Measurements from ENCODE around the gene KCNJ4. TPM values are rescaled to one million over a fixed set of nuclear protein-coding genes. Genes with fewer than 3 reads are reported as not detected.
"Not testable (repeated sequence)": the region's sequence is repeated elsewhere in the genome, so short reads cannot be mapped to it uniquely, and the experiment has no call there.

The KCNJ4 gene
- total RNA-seq, 1 experiment from 2014 or later = 0.22 TPM

- H3K9me3 ChIP-seq (ENCODE audit: insufficient read depth, low read depth); H3K9me2 ChIP-seq (ENCODE audit: insufficient read depth); intact Hi-C loops (cut with micrococcal nuclease; ENCODE audit: unreplicated experiment); H4K20me1 ChIP-seq (ENCODE audit: insufficient read depth); CTCF ChIA-PET; H3K4me3 ChIP-seq; H2AFZ ChIP-seq; H3K36me3 ChIP-seq (ENCODE audit: low read depth); POLR2A ChIA-PET (ENCODE audit: unreplicated experiment); H3K27me3 ChIP-seq (ENCODE audit: insufficient read depth, low read depth); DNase-seq; BruUV-seq (replicated peaks): not testable (repeated sequence)
- peaks cover 32% of the 10 kb centered on the region; the same call in 1 of the 2 replicates for H3F3A ChIP-seq (ENCODE audit: insufficient read depth, low read depth)
- peak overlapping the region; percentile 44; the same call in 1 of the 2 replicates for H3K27ac ChIP-seq
- peaks cover 61% of the 10 kb centered on the region for H3K79me2 ChIP-seq (ENCODE audit: low read depth)
- peaks cover 33% of the 10 kb centered on the region for H3K4me1 ChIP-seq (replicated peaks; ENCODE audit: insufficient read depth)
- peak overlapping the region; percentile 99 for H3K4me2 ChIP-seq
These were observed 59.1 kb downstream of the KCNJ4 start for GRCh38 chr22:38395944-38396343.

DNA sequence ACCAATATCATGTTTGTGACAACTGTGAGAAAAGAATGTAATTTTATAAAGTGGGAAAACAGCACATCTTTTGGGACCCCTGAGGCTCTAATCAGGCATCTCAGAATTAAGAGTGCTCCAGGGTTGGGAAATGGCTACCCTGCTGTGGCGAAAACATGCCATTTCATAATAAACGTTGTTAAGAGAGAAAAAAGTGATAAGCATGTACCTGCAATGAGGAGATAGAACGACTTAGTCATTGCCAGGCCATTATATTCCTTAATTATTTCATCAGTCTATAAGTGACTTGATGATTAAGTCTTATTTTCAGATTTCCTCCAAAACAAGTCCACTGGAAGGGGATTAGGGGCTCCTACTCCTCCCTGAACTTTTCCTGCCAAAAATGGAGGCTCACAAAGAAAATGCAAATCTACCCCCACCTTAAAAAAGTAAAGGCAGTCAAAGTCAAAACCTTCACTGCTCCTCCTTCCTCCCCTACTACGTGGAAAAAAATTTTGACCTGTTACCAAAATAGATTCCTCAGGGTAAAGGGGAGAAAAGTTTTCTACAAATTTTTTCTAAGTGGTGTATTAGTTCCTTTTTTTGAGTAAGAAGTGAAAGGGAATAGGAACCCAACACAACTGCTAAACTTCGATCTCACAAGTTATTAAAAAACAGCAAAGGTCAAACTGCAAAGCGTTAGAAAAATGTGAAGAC is 59.9 kb downstream of the KCNJ4 start:
- peaks cover 33% of the 10 kb centered on the region for H3K4me1 ChIP-seq (replicated peaks; ENCODE audit: insufficient read depth)
- DNase-seq; CTCF ChIA-PET; BruUV-seq (replicated peaks); H3K27me3 ChIP-seq (ENCODE audit: insufficient read depth, low read depth); H3K9me2 ChIP-seq (ENCODE audit: insufficient read depth); POLR2A ChIA-PET (ENCODE audit: unreplicated experiment); H3K9me3 ChIP-seq (ENCODE audit: insufficient read depth, low read depth); intact Hi-C loops (cut with micrococcal nuclease; ENCODE audit: unreplicated experiment); H3K36me3 ChIP-seq (ENCODE audit: low read depth); H3K4me3 ChIP-seq; H2AFZ ChIP-seq: not testable (repeated sequence)
- peaks cover 70% of the 10 kb centered on the region for H3K79me2 ChIP-seq (ENCODE audit: low read depth)
- H3K4me2 ChIP-seq = peak overlapping the region; percentile 99
- peaks cover 24% of the 10 kb centered on the region; the same call in 1 of the 2 replicates for H3F3A ChIP-seq (ENCODE audit: insufficient read depth, low read depth)
- H3K27ac ChIP-seq = peak overlapping the region; percentile 18; the same call in 1 of the 2 replicates
- H4K20me1 ChIP-seq (ENCODE audit: insufficient read depth) = peaks cover 10% of the 10 kb centered on the region; the same call in 1 of the 2 replicates

- Histone ChIP-seq H3K79me2 (ENCODE audit: low read depth) (peaks cover 55% of the 10 kb centered on the region), H4K20me1 (ENCODE audit: insufficient read depth) (peaks cover 15% of the 10 kb centered on the region; the same call in 1 of the 2 replicates), H3F3A (ENCODE audit: insufficient read depth, low read depth) (peaks cover 12% of the 10 kb centered on the region; the same call in 1 of the 2 replicates)
- H3K4me3 ChIP-seq; CTCF ChIA-PET; BruUV-seq (replicated peaks); H2AFZ ChIP-seq; H3K9me2 ChIP-seq (ENCODE audit: insufficient read depth); H3K9me3 ChIP-seq (ENCODE audit: insufficient read depth, low read depth); intact Hi-C loops (cut with micrococcal nuclease; ENCODE audit: unreplicated experiment); H3K4me1 ChIP-seq (replicated peaks; ENCODE audit: insufficient read depth); H3K27ac ChIP-seq; DNase-seq; H3K4me2 ChIP-seq; H3K36me3 ChIP-seq (ENCODE audit: low read depth); POLR2A ChIA-PET (ENCODE audit: unreplicated experiment); H3K27me3 ChIP-seq (ENCODE audit: insufficient read depth, low read depth): not testable (repeated sequence)
These were observed 65.6 kb downstream of the KCNJ4 start for GRCh38 chr22:38389428-38389818.

- H3K9me3 ChIP-seq (ENCODE audit: insufficient read depth, low read depth); H3K27me3 ChIP-seq (ENCODE audit: insufficient read depth, low read depth); intact Hi-C loops (cut with micrococcal nuclease; ENCODE audit: unreplicated experiment); CTCF ChIA-PET; H3K4me1 ChIP-seq (replicated peaks; ENCODE audit: insufficient read depth); H3K9me2 ChIP-seq (ENCODE audit: insufficient read depth); H2AFZ ChIP-seq; H3K27ac ChIP-seq; H3K4me2 ChIP-seq; BruUV-seq (replicated peaks); DNase-seq; POLR2A ChIA-PET (ENCODE audit: unreplicated experiment); H3K36me3 ChIP-seq (ENCODE audit: low read depth); H3K4me3 ChIP-seq: not testable (repeated sequence)
- H4K20me1 ChIP-seq (ENCODE audit: insufficient read depth) = peaks cover 18% of the 10 kb centered on the region; the same call in 1 of the 2 replicates
- H3K79me2 ChIP-seq (ENCODE audit: low read depth) = peaks cover 48% of the 10 kb centered on the region
- H3F3A ChIP-seq (ENCODE audit: insufficient read depth, low read depth) = peaks cover 12% of the 10 kb centered on the region; the same call in 1 of the 2 replicates
These were observed 66.2 kb downstream of the KCNJ4 start for GRCh38 chr22:38388506-38389427.

DNA sequence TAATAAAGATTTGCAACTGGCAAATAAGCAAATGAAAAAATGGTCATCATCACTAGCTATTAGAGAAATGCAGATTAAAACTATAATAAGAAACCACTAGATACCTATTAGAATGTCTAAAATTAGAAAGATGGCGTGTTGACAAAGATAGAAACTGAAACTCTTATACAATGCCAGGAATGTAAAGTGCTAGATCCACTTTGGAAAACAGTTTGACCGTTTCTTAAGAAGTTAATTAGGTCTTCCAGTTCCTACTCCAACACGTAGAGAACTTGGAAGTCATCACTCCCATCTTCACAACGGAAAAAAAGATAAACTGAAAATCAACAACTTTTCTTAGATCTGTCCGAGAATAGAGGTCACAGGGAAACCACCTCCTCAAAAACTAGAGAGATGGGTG is 68.1 kb downstream of the KCNJ4 start:
- H3K4me1 ChIP-seq (replicated peaks; ENCODE audit: insufficient read depth); H3K4me2 ChIP-seq; intact Hi-C loops (cut with micrococcal nuclease; ENCODE audit: unreplicated experiment); DNase-seq; BruUV-seq (replicated peaks); H3K9me2 ChIP-seq (ENCODE audit: insufficient read depth); CTCF ChIA-PET; H3K36me3 ChIP-seq (ENCODE audit: low read depth); H2AFZ ChIP-seq; H3K27me3 ChIP-seq (ENCODE audit: insufficient read depth, low read depth); H3K4me3 ChIP-seq; H3K9me3 ChIP-seq (ENCODE audit: insufficient read depth, low read depth); H3K27ac ChIP-seq: not testable (repeated sequence)
- Histone ChIP-seq H3K79me2 (ENCODE audit: low read depth) (peaks cover 42% of the 10 kb centered on the region), H4K20me1 (ENCODE audit: insufficient read depth) (peaks cover 22% of the 10 kb centered on the region; the same call in 1 of the 2 replicates), H3F3A (ENCODE audit: insufficient read depth, low read depth) (peaks cover 12% of the 10 kb centered on the region; the same call in 1 of the 2 replicates)
- POLR2A ChIA-PET (ENCODE audit: unreplicated experiment) = interaction anchor here (0.6 kb wide), 1 partner anchor 69 kb away, joined by 3 read pairs; the partner anchor contains the start of gene CSNK1E

Measured in PC-9 (cell line).